22Rv1 (cell line): Measurements from ENCODE around the gene NXPE4.

Experiments used
- H3K27ac ChIP-seq: fragments of 450-650 bp; 2 replicates; pipeline ENCODE4 v1.5.1; 2017
- CTCF ChIP-seq: fragments of 450-650 bp; IDR thresholded peaks from 2 replicates; pipeline ENCODE4 v1.5.1; 2017; ENCODE audit warnings: mild to moderate bottlenecking
- ZFX ChIP-seq: fragments of 450-650 bp; IDR thresholded peaks from 2 replicates; pipeline ENCODE4 v1.6.1; 2017; ENCODE audit warnings: antibody characterized with exemption, borderline replicate concordance

NXPE4 gene

GRCh38 chr11:114525682-114526081 is 69.9 kb downstream of the NXPE4 start:
- no peak for TF ChIP-seq ZFX
- no peak for TF ChIP-seq CTCF
- H3K27ac ChIP-seq, result no peak overlapping the region

GRCh38 chr11:114524122-114524521 is 71.5 kb downstream of the NXPE4 start:
- no peak overlapping the region for H3K27ac ChIP-seq
- TF ChIP-seq CTCF (no peak), ZFX (no peak)

- no peak overlapping the region for H3K27ac ChIP-seq
- TF ChIP-seq ZFX (no peak), CTCF (no peak)
Measured at GRCh38 chr11:114522818-114523217, 72.8 kb downstream of the NXPE4 start.
